Renal cortex interstitium (tissue), 15 donors: Measurements from ENCODE around the gene SH3D19. TPM values are rescaled to one million over a fixed set of nuclear protein-coding genes. Genes with fewer than 3 reads are reported as not detected.

Experiments
- DNase-seq, 11 donors: peaks; one replicate each; pipeline ENCODE4 v3.0.0-alpha.2; 2013; ENCODE audit warnings: low read depth in 9 of 11, low spot score in 4 of 11; ENCODE audit errors: extremely low read depth in 1 of 11
- long read RNA-seq, 16 experiments: transcript quantifications; one replicate each; lab custom pipeline, GENCODE V29; 2026
- polyA plus RNA-seq, 3 donors: library from polyadenylated mRNA; unstranded; fragments of 120-200 nt; gene quantifications; one replicate each; pipeline ENCODE4 v1.2.1, GENCODE V29; 2013; ENCODE audit not compliant: insufficient read length in 3 of 3

SH3D19 gene
- 10 to 100 TPM; 27.1 to 31.4 (median 30.7) TPM for polyA plus RNA-seq
- long read RNA-seq, donor 1, partial matches to known transcripts: 3,134 of 3,282 reads
- long read RNA-seq, donor 1, other reads (novel, unspliced or antisense): 148 of 3,282 reads
- long read RNA-seq, donor 2, partial matches to known transcripts: 5 of 5 reads
- long read RNA-seq, donor 2, other reads (novel, unspliced or antisense): 0 of 5 reads
- long read RNA-seq, donor 3, partial matches to known transcripts: 5 of 5 reads
- long read RNA-seq, donor 3, other reads (novel, unspliced or antisense): 0 of 5 reads
- long read RNA-seq, donor 4, partial matches to known transcripts: 4,261 of 4,437 reads
- long read RNA-seq, donor 4, other reads (novel, unspliced or antisense): 176 of 4,437 reads
- long read RNA-seq, donor 5: 0 reads
- long read RNA-seq, donor 6, full-length matches to known transcripts: 1 of 3,507 reads
- long read RNA-seq, donor 6, partial matches to known transcripts: 364 of 3,507 reads
- long read RNA-seq, donor 6, other reads (novel, unspliced or antisense): 3,142 of 3,507 reads
- long read RNA-seq, donor 7, full-length matches to known transcripts: 1 of 5,686 reads
- long read RNA-seq, donor 7, partial matches to known transcripts: 5,459 of 5,686 reads
- long read RNA-seq, donor 7, other reads (novel, unspliced or antisense): 226 of 5,686 reads
- long read RNA-seq, donor 8: 0 reads
- long read RNA-seq, donor 9, full-length matches to known transcripts: 1 of 1 reads
- long read RNA-seq, donor 9, partial matches to known transcripts: 0 of 1 reads
- long read RNA-seq, donor 9, other reads (novel, unspliced or antisense): 0 of 1 reads
- long read RNA-seq, donor 10, partial matches to known transcripts: 4,103 of 4,293 reads
- long read RNA-seq, donor 10, other reads (novel, unspliced or antisense): 190 of 4,293 reads
- long read RNA-seq, donor 11, full-length matches to known transcripts: 1 of 8 reads
- long read RNA-seq, donor 11, partial matches to known transcripts: 7 of 8 reads
- long read RNA-seq, donor 11, other reads (novel, unspliced or antisense): 0 of 8 reads
- long read RNA-seq, donor 12: 0 reads
- long read RNA-seq, donor 13: 0 reads
- long read RNA-seq, donor 14: 0 reads
- long read RNA-seq, donor 15, partial matches to known transcripts: 1,418 of 1,469 reads
- long read RNA-seq, donor 15, other reads (novel, unspliced or antisense): 50 of 1,469 reads
- long read RNA-seq, donor 16, full-length matches to known transcripts: 1 of 23 reads
- long read RNA-seq, donor 16, partial matches to known transcripts: 22 of 23 reads
- long read RNA-seq, donor 16, other reads (novel, unspliced or antisense): 0 of 23 reads

- peak in 8 of 11 donors; percentile 31 to 54 (median 46) for DNase-seq
Measured at GRCh38 chr4:151325111-151325948, at the start of gene SH3D19. TSS of gene SH3D19 (minus strand) at chr4:151325605. CDS start at chr4:151325352, 253 bp downstream.

- peak; percentile 46 to 73 (median 60) for DNase-seq
Measured at GRCh38 chr4:151362404-151363164, 37.2 kb upstream of the SH3D19 start.

- DNase-seq: no peak
Measured at GRCh38 chr4:151361966-151362365, 36.6 kb upstream of the SH3D19 start.

GRCh38 chr4:151361126-151361525, 35.7 kb upstream of the SH3D19 start:
- DNase-seq: no peak

- no peak for DNase-seq
Measured at GRCh38 chr4:151359576-151359975, 34.2 kb upstream of the SH3D19 start.

GRCh38 chr4:151358266-151358665, 32.9 kb upstream of the SH3D19 start:
- DNase-seq: no peak

- DNase-seq: no peak
Measured at GRCh38 chr4:151356510-151356909, 31.1 kb upstream of the SH3D19 start.

- no peak for DNase-seq
Measured at GRCh38 chr4:151355155-151355554, 29.8 kb upstream of the SH3D19 start.

GRCh38 chr4:151347490-151348235, 22.3 kb upstream of the SH3D19 start:
- no peak for DNase-seq

GRCh38 chr4:151344948-151345347, 19.5 kb upstream of the SH3D19 start:
- DNase-seq: no peak

- DNase-seq: no peak
Measured at GRCh38 chr4:151340751-151341385, 15.5 kb upstream of the SH3D19 start.

GRCh38 chr4:151339467-151339866, 14.1 kb upstream of the SH3D19 start:
- DNase-seq: no peak

GRCh38 chr4:151331276-151332042, 6.1 kb upstream of the SH3D19 start:
- no peak for DNase-seq

- DNase-seq: no peak
Measured at GRCh38 chr4:151329217-151330007, 4.0 kb upstream of the SH3D19 start.

- DNase-seq: no peak
Measured at GRCh38 chr4:151325949-151326246, 493 bp upstream of the SH3D19 start.
